ENCODE results near the gene MCTP1. TPM values are rescaled to one million over a fixed set of nuclear protein-coding genes. Genes with fewer than 3 reads are reported as not detected.

The MCTP1 gene
- total and polyA plus RNA-seq, 10 of the 15 experiments (the other 5 are each of a cell fraction or from before 2014, with no cell fraction given) = 12.6 to 45.9 (median 18.8) TPM

GRCh38 chr5:94810281-94810680, 474.6 kb downstream of the MCTP1 start:
- Histone ChIP-seq H3K36me3 (ENCODE audit: control insufficient read depth in 2 of 2, insufficient read depth in 2 of 2, low read length in 1 of 2) (no peaks in the 10 kb centered on the region), H3K27ac (ENCODE audit: control insufficient read depth, insufficient read depth) (no peak overlapping the region), H3K9me3 (replicated peaks; ENCODE audit: control insufficient read depth, insufficient read depth, low read length) (no peaks in the 10 kb centered on the region), H3K4me2 (ENCODE audit: control insufficient read depth, insufficient read depth) (no peak overlapping the region), H4K20me1 (ENCODE audit: control insufficient read depth, insufficient read depth) (no peaks in the 10 kb centered on the region), H2AFZ (ENCODE audit: control insufficient read depth, low read depth, low read length) (no peak overlapping the region), H3K27me3 (replicated peaks in 1 of 2; ENCODE audit: control insufficient read depth in 2 of 2, insufficient read depth in 2 of 2, low read length in 1 of 2) (no peaks in the 10 kb centered on the region), H3K4me1 (ENCODE audit: control insufficient read depth, insufficient read depth, low read length) (no peaks in the 10 kb centered on the region), H3K9ac (ENCODE audit: control insufficient read depth, insufficient read depth, low read length) (no peak overlapping the region), H3K4me3 (no peak overlapping the region), H3K79me2 (ENCODE audit: control insufficient read depth, insufficient read depth, low read length) (no peaks in the 10 kb centered on the region)
- in situ Hi-C loops (cut with MboI) = no loop called here
- no peak for DNase-seq (ENCODE audit: low read depth, low spot score)
- ChIA-PET CTCF (interaction anchor here (0.6 to 4.2 kb wide), 9 partner anchors 10 to 285 kb away, joined by 3 to 15 read pairs (median 3); no protein-coding TSS in a partner anchor), RAD21 (ENCODE audit: unreplicated experiment) (interaction anchor here (1.2 to 1.9 kb wide), 2 partner anchors 10 to 73 kb away, joined by 3 to 7 read pairs; no protein-coding TSS in a partner anchor), SMC1A (ENCODE audit: uncharacterized antibody, unreplicated experiment) (interaction anchor here (0.8 to 2.5 kb wide), 12 partner anchors 9 to 286 kb away, joined by 3 to 10 read pairs (median 3); no protein-coding TSS in a partner anchor), POLR2A (interaction anchor here (1.2 to 2.3 kb wide), 2 partner anchors 14 to 16 kb away, joined by 4 to 7 read pairs; no protein-coding TSS in a partner anchor)
- no TSS peak for BruUV-seq (replicated peaks)
- TF ChIP-seq SMARCA5 (IDR thresholded peaks at IDR 0.05) (no peak), PBX3 (IDR thresholded peaks at IDR 0.05; ENCODE audit: insufficient replicate concordance, low read depth, low read length) (no peak)
- intact Hi-C loops (cut with micrococcal nuclease; ENCODE audit: unreplicated experiment) = no loop called here
- FAIRE-seq = no peak
- ATAC-seq = no peak

GRCh38 chr5:94808497-94808896, 476.4 kb downstream of the MCTP1 start:
- CTCF ChIA-PET = interaction anchor here (4.2 kb wide), 1 partner anchor 15 kb away, joined by 15 read pairs; no protein-coding TSS in a partner anchor

More at GRCh38 chr5:94808497-94808896, 476.4 kb downstream of the MCTP1 start:
- Histone ChIP-seq H4K20me1 (ENCODE audit: control insufficient read depth, insufficient read depth) (no peaks in the 10 kb centered on the region), H3K9ac (ENCODE audit: control insufficient read depth, insufficient read depth, low read length) (no peak overlapping the region), H3K79me2 (ENCODE audit: control insufficient read depth, insufficient read depth, low read length) (no peaks in the 10 kb centered on the region), H2AFZ (ENCODE audit: control insufficient read depth, low read depth, low read length) (no peak overlapping the region), H3K27ac (ENCODE audit: control insufficient read depth, insufficient read depth) (no peak overlapping the region), H3K4me2 (ENCODE audit: control insufficient read depth, insufficient read depth) (no peak overlapping the region), H3K9me3 (replicated peaks; ENCODE audit: control insufficient read depth, insufficient read depth, low read length) (no peaks in the 10 kb centered on the region), H3K27me3 (replicated peaks in 1 of 2; ENCODE audit: control insufficient read depth in 2 of 2, insufficient read depth in 2 of 2, low read length in 1 of 2) (no peaks in the 10 kb centered on the region), H3K36me3 (ENCODE audit: control insufficient read depth in 2 of 2, insufficient read depth in 2 of 2, low read length in 1 of 2) (no peaks in the 10 kb centered on the region), H3K4me3 (no peak overlapping the region), H3K4me1 (ENCODE audit: control insufficient read depth, insufficient read depth, low read length) (no peaks in the 10 kb centered on the region)
- TF ChIP-seq FOS (IDR thresholded peaks at IDR 0.05; ENCODE audit: borderline replicate concordance, extremely low read depth, insufficient read length) (no peak), CEBPZ (IDR thresholded peaks at IDR 0.05; ENCODE audit: low read depth, low read length) (no peak), PBX3 (IDR thresholded peaks at IDR 0.05; ENCODE audit: insufficient replicate concordance, low read depth, low read length) (no peak), ZNF274 (IDR thresholded peaks at IDR 0.05; ENCODE audit: insufficient read depth, insufficient read length) (no peak), SUZ12 (IDR thresholded peaks at IDR 0.05; ENCODE audit: unreplicated experiment) (no peak), FOXK2 (IDR thresholded peaks at IDR 0.05) (no peak), STAT3 (IDR thresholded peaks at IDR 0.05; ENCODE audit: low read depth, low read length) (no peak), CEBPB (IDR thresholded peaks at IDR 0.05; ENCODE audit: borderline replicate concordance in 1 of 2, low read depth in 2 of 2, low read length in 2 of 2) (no peak), SRF (IDR thresholded peaks at IDR 0.05; ENCODE audit: low read depth in 2 of 2, low read length in 2 of 2) (no peak)
- ChIA-PET RAD21 (ENCODE audit: unreplicated experiment) (interaction anchor here (1.0 kb wide), 1 partner anchor 284 kb away, joined by 3 read pairs; no protein-coding TSS in a partner anchor), SMC1A (ENCODE audit: uncharacterized antibody, unreplicated experiment) (interaction anchor here (0.8 kb wide), 2 partner anchors 10 to 33 kb away, joined by 3 to 7 read pairs; no protein-coding TSS in a partner anchor), POLR2A (interaction anchor here (2.3 kb wide), 1 partner anchor 14 kb away, joined by 7 read pairs; no protein-coding TSS in a partner anchor)
- no TSS peak for BruUV-seq (replicated peaks)
- intact Hi-C loops (cut with micrococcal nuclease; ENCODE audit: unreplicated experiment) = no loop called here
- ATAC-seq (no peak), DNase-seq (ENCODE audit: low read depth, low spot score) (no peak), FAIRE-seq (no peak)
- in situ Hi-C loops (cut with MboI) = no loop called here

All from GM12878 (cell line).